MCF 10A (cell line): Measurements from ENCODE around the gene GSC2. TPM values are rescaled to one million over a fixed set of nuclear protein-coding genes. Genes with fewer than 3 reads are reported as not detected.

ENCODE experiments used
- BruUV-seq: library from RNA; stranded (reverse); fragments of 400-500 nt; replicated peaks from 2 replicates; lab custom pipeline; 2021; lab: Mats Ljungman, UMichigan
- CTCF ChIA-PET: fragments of 300-600 bp; sonication (Branson Sonifier 250); formaldehyde crosslinking; extraction: SDS; loops from one replicate; lab custom pipeline; 2021; ENCODE audit warnings: antibody characterized with exemption, inconsistent platforms; lab: Yijun Ruan, JAX
- POLR2A ChIA-PET: fragments of 300-600, 350-650 bp; sonication (Branson Sonifier 250); formaldehyde crosslinking; extraction: SDS; loops from one replicate; lab custom pipeline; 2020; ENCODE audit warnings: antibody characterized with exemption, inconsistent platforms; lab: Yijun Ruan, JAX
- DNase-seq: peaks from one replicate; pipeline ENCODE4 v3.0.0-alpha.2; 2018; ENCODE audit not compliant: unreplicated experiment
- H3K27ac Mint-ChIP-seq: one replicate; pipeline ENCODE4 v1.8.0; 2022; ENCODE audit warnings: mild to moderate bottlenecking, low read depth, mixed read lengths; ENCODE audit not compliant: unreplicated experiment
- H3K27me3 Mint-ChIP-seq: one replicate; pipeline ENCODE4 v1.8.0; 2022; ENCODE audit warnings: mixed read lengths; ENCODE audit not compliant: insufficient read depth, unreplicated experiment
- H3K36me3 Mint-ChIP-seq: one replicate; pipeline ENCODE4 v1.8.0; 2022; ENCODE audit warnings: mild to moderate bottlenecking, moderate library complexity, mixed read lengths; ENCODE audit not compliant: insufficient read depth, unreplicated experiment
- H3K4me1 Mint-ChIP-seq: one replicate; pipeline ENCODE4 v1.8.0; 2022; ENCODE audit warnings: mixed read lengths; ENCODE audit not compliant: insufficient read depth, unreplicated experiment
- H3K4me3 Mint-ChIP-seq: one replicate; pipeline ENCODE4 v1.8.0; 2022; ENCODE audit warnings: mild to moderate bottlenecking, moderate library complexity, mixed read lengths; ENCODE audit not compliant: unreplicated experiment
- H3K9me3 Mint-ChIP-seq: one replicate; pipeline ENCODE4 v1.8.0; 2022; ENCODE audit warnings: mixed read lengths; ENCODE audit not compliant: unreplicated experiment
- intact Hi-C: fragments of 100-400 bp; cut with micrococcal nuclease; formaldehyde crosslinking; loops from 2 replicates; pipeline ENCODE4 v1.14.1; 2022
- total RNA-seq: library from RNA; stranded (reverse); gene quantifications from 2 replicates; pipeline ENCODE4 v1.2.3, GENCODE V29; 2022
- TF ChIP-seq, protein P1 (sequence below): fragments of 200-600 bp; IDR thresholded peaks from one replicate; pipeline ENCODE4 v1.8.0; 2022; ENCODE audit warnings: antibody characterized with exemption, mild to moderate bottlenecking; ENCODE audit not compliant: unreplicated experiment

Gene GSC2
- total RNA-seq, 1 experiment from 2014 or later, result not detected

DNA sequence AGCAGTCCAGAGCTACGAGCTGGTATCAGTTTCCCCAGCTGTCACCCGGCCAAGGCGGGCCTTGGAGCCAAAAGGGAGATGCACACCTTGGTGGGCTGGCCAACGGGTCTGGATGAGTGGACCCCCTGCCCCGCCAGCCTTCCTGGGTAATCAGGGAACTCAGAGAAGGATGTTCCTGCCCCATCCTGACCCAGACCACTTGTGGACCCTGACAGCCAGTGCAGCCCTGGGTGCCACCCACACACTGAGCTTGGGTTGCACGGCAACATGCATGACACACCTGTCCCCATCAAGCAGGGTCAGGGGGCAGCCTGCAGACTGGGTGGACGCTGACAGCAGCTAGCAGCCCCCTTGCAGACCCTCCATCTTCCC, 19.8 kb upstream of the GSC2 start:
- ChIA-PET POLR2A (interaction anchor here (1.1 kb wide), 1 partner anchor 26 kb away, joined by 3 read pairs; the partner anchor contains the start of gene ESS2), CTCF (interaction anchor here (1.1 kb wide), 1 partner anchor 23 kb away, joined by 4 read pairs; no protein-coding TSS in a partner anchor)
- Mint-ChIP-seq H3K27me3 (peaks cover 33% of the 10 kb centered on the region), H3K4me1 (peaks cover 34% of the 10 kb centered on the region), H3K27ac (no peak overlapping the region), H3K4me3 (peak overlapping the region; percentile 98), H3K36me3 (peaks cover 5% of the 10 kb centered on the region), H3K9me3 (no peaks in the 10 kb centered on the region)
- no peak for DNase-seq
- TF ChIP-seq, protein P1, sequence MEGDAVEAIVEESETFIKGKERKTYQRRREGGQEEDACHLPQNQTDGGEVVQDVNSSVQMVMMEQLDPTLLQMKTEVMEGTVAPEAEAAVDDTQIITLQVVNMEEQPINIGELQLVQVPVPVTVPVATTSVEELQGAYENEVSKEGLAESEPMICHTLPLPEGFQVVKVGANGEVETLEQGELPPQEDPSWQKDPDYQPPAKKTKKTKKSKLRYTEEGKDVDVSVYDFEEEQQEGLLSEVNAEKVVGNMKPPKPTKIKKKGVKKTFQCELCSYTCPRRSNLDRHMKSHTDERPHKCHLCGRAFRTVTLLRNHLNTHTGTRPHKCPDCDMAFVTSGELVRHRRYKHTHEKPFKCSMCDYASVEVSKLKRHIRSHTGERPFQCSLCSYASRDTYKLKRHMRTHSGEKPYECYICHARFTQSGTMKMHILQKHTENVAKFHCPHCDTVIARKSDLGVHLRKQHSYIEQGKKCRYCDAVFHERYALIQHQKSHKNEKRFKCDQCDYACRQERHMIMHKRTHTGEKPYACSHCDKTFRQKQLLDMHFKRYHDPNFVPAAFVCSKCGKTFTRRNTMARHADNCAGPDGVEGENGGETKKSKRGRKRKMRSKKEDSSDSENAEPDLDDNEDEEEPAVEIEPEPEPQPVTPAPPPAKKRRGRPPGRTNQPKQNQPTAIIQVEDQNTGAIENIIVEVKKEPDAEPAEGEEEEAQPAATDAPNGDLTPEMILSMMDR, result no peak
- BruUV-seq, result no TSS peak
- intact Hi-C loops, result no loop called here

GRCh38 chr22:19169002-19169946, 19.2 kb upstream of the GSC2 start:
- no peak for DNase-seq
- no peak overlapping the region for H3K27ac Mint-ChIP-seq
- H3K4me1 Mint-ChIP-seq, result peaks cover 28% of the 10 kb centered on the region
- BruUV-seq, result no TSS peak
- no peaks in the 10 kb centered on the region for H3K9me3 Mint-ChIP-seq
- intact Hi-C loops, result no loop called here
- CTCF ChIA-PET, result interaction anchor here (1.1 to 2.3 kb wide), 2 partner anchors 22 to 24 kb away, joined by 4 to 8 read pairs; partner anchors contain the start of gene ESS2
- H3K27me3 Mint-ChIP-seq, result peaks cover 33% of the 10 kb centered on the region
- POLR2A ChIA-PET, result interaction anchor here (1.1 kb wide), 1 partner anchor 25 kb away, joined by 3 read pairs; the partner anchor contains the start of gene ESS2
- H3K36me3 Mint-ChIP-seq, result peaks cover 5% of the 10 kb centered on the region
- TF ChIP-seq, protein P1, result no peak
- H3K4me3 Mint-ChIP-seq, result peak overlapping the region; percentile 39

GRCh38 chr22:19168088-19168890, 18.2 kb upstream of the GSC2 start:
- H3K4me1 Mint-ChIP-seq, result peaks cover 22% of the 10 kb centered on the region
- TF ChIP-seq, protein P1, result no peak
- intact Hi-C loops, result no loop called here
- DNase-seq, result no peak
- H3K27ac Mint-ChIP-seq, result no peak overlapping the region
- BruUV-seq, result no TSS peak
- peaks cover 5% of the 10 kb centered on the region for H3K36me3 Mint-ChIP-seq
- POLR2A ChIA-PET, result interaction anchor here (0.7 to 0.9 kb wide), 2 partner anchors 10 to 24 kb away, joined by 3 read pairs; partner anchors contain the start of genes ESS2 and SLC25A1
- H3K4me3 Mint-ChIP-seq, result no peak overlapping the region
- CTCF ChIA-PET, result interaction anchor here (0.6 to 2.3 kb wide), 2 partner anchors 23 to 265 kb away, joined by 5 to 8 read pairs; partner anchors contain the start of gene ESS2
- H3K27me3 Mint-ChIP-seq, result peaks cover 33% of the 10 kb centered on the region
- no peaks in the 10 kb centered on the region for H3K9me3 Mint-ChIP-seq
